Liver (tissue), 9 donors: Measurements from ENCODE around the gene MKRN2. TPM values are rescaled to one million over a fixed set of nuclear protein-coding genes. Genes with fewer than 3 reads are reported as not detected.
A peak's percentile ranks its signal among the peaks of the same experiment; 100 is the strongest.

Source experiments
- DNase-seq: peaks from one replicate; pipeline ENCODE4 v3.0.0-alpha.2; 2017; ENCODE audit warnings: low spot score
- H3K27ac ChIP-seq, 2 donors: one replicate each; pipeline ENCODE4 v1.7.0; 2013; ENCODE audit warnings: inconsistent platforms in 2 of 2, low read length in 2 of 2, control low read depth in 1 of 2, low read depth in 1 of 2, mild to moderate bottlenecking in 1 of 2
- H3K27me3 ChIP-seq, 4 donors: one replicate each; pipeline versions ENCODE4 v1.6.1 to v1.7.0; 2013; ENCODE audit warnings: low read length in 3 of 4, inconsistent platforms in 1 of 4, mild to moderate bottlenecking in 1 of 4, moderate library complexity in 1 of 4; ENCODE audit not compliant: control insufficient read depth in 4 of 4, insufficient read depth in 4 of 4
- H3K36me3 ChIP-seq, 4 donors: one replicate each; pipeline versions ENCODE4 v1.6.1 to v1.7.0; 2013; ENCODE audit warnings: low read length in 3 of 4, mild to moderate bottlenecking in 3 of 4, low read depth in 1 of 4, moderate library complexity in 1 of 4; ENCODE audit not compliant: control insufficient read depth in 4 of 4, insufficient read depth in 3 of 4
- H3K4me1 ChIP-seq, 4 donors: one replicate each; pipeline versions ENCODE4 v1.6.1 to v1.7.0; 2013; ENCODE audit warnings: low read length in 3 of 4, mild to moderate bottlenecking in 3 of 4, moderate library complexity in 1 of 4; ENCODE audit not compliant: control insufficient read depth in 4 of 4, insufficient read depth in 4 of 4
- H3K4me3 ChIP-seq, 3 donors: one replicate each; pipeline versions ENCODE4 v1.6.1 to v1.7.0; 2013; ENCODE audit warnings: low read length in 3 of 3, control low read depth in 1 of 3, low read depth in 1 of 3, mild to moderate bottlenecking in 1 of 3
- H3K9ac ChIP-seq, 2 donors: one replicate each; pipeline ENCODE4 v1.7.0; 2013; ENCODE audit warnings: low read length in 2 of 2, mild to moderate bottlenecking in 2 of 2, moderate library complexity in 2 of 2, control low read depth in 1 of 2, low read depth in 1 of 2
- H3K9me3 ChIP-seq, 4 donors: one replicate each; pipeline versions ENCODE4 v1.6.1 to v1.7.0; 2013; ENCODE audit warnings: low read length in 3 of 4; ENCODE audit not compliant: control insufficient read depth in 4 of 4
- EGR1 ChIP-seq, 2 donors: IDR thresholded peaks; 2 replicates each; pipeline ENCODE4 v1.6.1; 2016 to 2018; ENCODE audit warnings: antibody characterized with exemption in 2 of 2, low read depth in 2 of 2
- FOXA2 ChIP-seq: IDR thresholded peaks from 2 replicates; pipeline ENCODE4 v1.6.1; 2016; ENCODE audit warnings: antibody characterized with exemption
- GABPA ChIP-seq, 2 donors: IDR thresholded peaks in 1 of 2; conservative IDR thresholded peaks in 1 of 2; 2 replicates each; pipeline ENCODE4 v1.6.1; 2016; ENCODE audit warnings: antibody characterized with exemption in 2 of 2, mild to moderate bottlenecking in 1 of 2, moderate library complexity in 1 of 2
- HNF4G ChIP-seq: IDR thresholded peaks from 2 replicates; pipeline ENCODE4 v1.6.1; 2016; ENCODE audit warnings: antibody characterized with exemption
- JUND ChIP-seq, 2 donors: IDR thresholded peaks; 2 replicates each; pipeline ENCODE4 v1.6.1; 2016; ENCODE audit warnings: antibody characterized with exemption in 2 of 2
- MAX ChIP-seq: IDR thresholded peaks from 2 replicates; pipeline ENCODE4 v1.6.1; 2016; ENCODE audit warnings: antibody characterized with exemption
- NR2F2 ChIP-seq: IDR thresholded peaks from 2 replicates; pipeline ENCODE4 v1.6.1; 2016; ENCODE audit warnings: antibody characterized with exemption
- SP1 ChIP-seq: IDR thresholded peaks from 2 replicates; pipeline ENCODE4 v1.6.1; 2018; ENCODE audit warnings: antibody characterized with exemption, mild to moderate bottlenecking
- TAF1 ChIP-seq: conservative IDR thresholded peaks from 2 replicates; pipeline ENCODE4 v1.6.1; 2016; ENCODE audit warnings: antibody characterized with exemption, mild to moderate bottlenecking
- YY1 ChIP-seq: IDR thresholded peaks from 2 replicates; pipeline ENCODE4 v1.6.1; 2016; ENCODE audit warnings: antibody characterized with exemption, mild to moderate bottlenecking
- ZBTB33 ChIP-seq: IDR thresholded peaks from 2 replicates; pipeline ENCODE4 v1.6.1; 2016; ENCODE audit warnings: antibody characterized with exemption
- WGBS: extraction: QIAGEN DNeasy Blood & Tissue Kit; methylation state at CpG from one replicate; pipeline ENCODE4 v1.1.7; 2013; 5-methylcytosine and 5-hydroxymethylcytosine counted together
- polyA plus RNA-seq, 2 donors: library from polyadenylated mRNA; stranded (reverse) in 1 of 2; unstranded in 1 of 2; fragments of 200-250 nt in 1 of 2; fragments of >200 nt in 1 of 2; fragmentation: Nextera tagmentation in 1 of 2; extraction: Ambion mirVana in 1 of 2; gene quantifications; one replicate each; pipeline versions ENCODE4 v1.2.1 to v1.2.3, GENCODE V29; 2013 to 2015
- total RNA-seq, 2 donors: library from RNA; depleted of rRNA; stranded (reverse); fragments of >200 nt; gene quantifications; one replicate each; pipeline ENCODE4 v1.2.3, GENCODE V29; 2014
- TF ChIP-seq, protein P1 (sequence below): IDR thresholded peaks from 2 replicates; pipeline ENCODE4 v1.6.1; 2016; ENCODE audit warnings: antibody characterized with exemption, mild to moderate bottlenecking
- TF ChIP-seq, protein P2 (sequence below): fragments of 150-350 bp; IDR thresholded peaks from 2 replicates; pipeline ENCODE4 v1.5.1; 2017; ENCODE audit warnings: improper control_type of control experiment, low read depth, low read length; ENCODE audit not compliant: missing input control
- donor health status: healthy.
- donor health status: healthy.
- donor health status: healthy.
- donor health status: healthy.
- donor health status: healthy.

The MKRN2 gene
- total and polyA plus RNA-seq, 4 donors: 6.1 to 17.3 (median 11.7) TPM

- Histone ChIP-seq H3K9me3 (no peaks in the 10 kb centered on the region), H3K27me3 (peaks cover 0 to 2% (median 0%) of the 10 kb centered on the region in 4 donors), H3K4me3 (peak overlapping the region; percentile 86 to 99 (median 93)), H3K27ac (peak overlapping the region; percentile 97 to 100), H3K9ac (peak overlapping the region; percentile 51 to 76), H3K36me3 (no peaks in the 10 kb centered on the region), H3K4me1 (peaks cover 0 to 39% (median 26%) of the 10 kb centered on the region in 4 donors)
- TF ChIP-seq SP1 (no peak), JUND (IDR thresholded peaks at IDR 0.05) (no peak), FOXA2 (no peak), EGR1 (IDR thresholded peaks at IDR 0.05; ENCODE audit: low read depth in 2 of 2) (no peak), MAX (no peak), HNF4G (no peak), ZBTB33 (no peak), TAF1 (no peak), NR2F2 (no peak), GABPA (IDR thresholded peaks at IDR 0.05 in 1 of 2, conservative IDR thresholded peaks at IDR 0.05 in 1 of 2) (no peak)
- TF ChIP-seq, protein P1, sequence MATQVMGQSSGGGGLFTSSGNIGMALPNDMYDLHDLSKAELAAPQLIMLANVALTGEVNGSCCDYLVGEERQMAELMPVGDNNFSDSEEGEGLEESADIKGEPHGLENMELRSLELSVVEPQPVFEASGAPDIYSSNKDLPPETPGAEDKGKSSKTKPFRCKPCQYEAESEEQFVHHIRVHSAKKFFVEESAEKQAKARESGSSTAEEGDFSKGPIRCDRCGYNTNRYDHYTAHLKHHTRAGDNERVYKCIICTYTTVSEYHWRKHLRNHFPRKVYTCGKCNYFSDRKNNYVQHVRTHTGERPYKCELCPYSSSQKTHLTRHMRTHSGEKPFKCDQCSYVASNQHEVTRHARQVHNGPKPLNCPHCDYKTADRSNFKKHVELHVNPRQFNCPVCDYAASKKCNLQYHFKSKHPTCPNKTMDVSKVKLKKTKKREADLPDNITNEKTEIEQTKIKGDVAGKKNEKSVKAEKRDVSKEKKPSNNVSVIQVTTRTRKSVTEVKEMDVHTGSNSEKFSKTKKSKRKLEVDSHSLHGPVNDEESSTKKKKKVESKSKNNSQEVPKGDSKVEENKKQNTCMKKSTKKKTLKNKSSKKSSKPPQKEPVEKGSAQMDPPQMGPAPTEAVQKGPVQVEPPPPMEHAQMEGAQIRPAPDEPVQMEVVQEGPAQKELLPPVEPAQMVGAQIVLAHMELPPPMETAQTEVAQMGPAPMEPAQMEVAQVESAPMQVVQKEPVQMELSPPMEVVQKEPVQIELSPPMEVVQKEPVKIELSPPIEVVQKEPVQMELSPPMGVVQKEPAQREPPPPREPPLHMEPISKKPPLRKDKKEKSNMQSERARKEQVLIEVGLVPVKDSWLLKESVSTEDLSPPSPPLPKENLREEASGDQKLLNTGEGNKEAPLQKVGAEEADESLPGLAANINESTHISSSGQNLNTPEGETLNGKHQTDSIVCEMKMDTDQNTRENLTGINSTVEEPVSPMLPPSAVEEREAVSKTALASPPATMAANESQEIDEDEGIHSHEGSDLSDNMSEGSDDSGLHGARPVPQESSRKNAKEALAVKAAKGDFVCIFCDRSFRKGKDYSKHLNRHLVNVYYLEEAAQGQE: no peak
- TF ChIP-seq, protein P2, sequence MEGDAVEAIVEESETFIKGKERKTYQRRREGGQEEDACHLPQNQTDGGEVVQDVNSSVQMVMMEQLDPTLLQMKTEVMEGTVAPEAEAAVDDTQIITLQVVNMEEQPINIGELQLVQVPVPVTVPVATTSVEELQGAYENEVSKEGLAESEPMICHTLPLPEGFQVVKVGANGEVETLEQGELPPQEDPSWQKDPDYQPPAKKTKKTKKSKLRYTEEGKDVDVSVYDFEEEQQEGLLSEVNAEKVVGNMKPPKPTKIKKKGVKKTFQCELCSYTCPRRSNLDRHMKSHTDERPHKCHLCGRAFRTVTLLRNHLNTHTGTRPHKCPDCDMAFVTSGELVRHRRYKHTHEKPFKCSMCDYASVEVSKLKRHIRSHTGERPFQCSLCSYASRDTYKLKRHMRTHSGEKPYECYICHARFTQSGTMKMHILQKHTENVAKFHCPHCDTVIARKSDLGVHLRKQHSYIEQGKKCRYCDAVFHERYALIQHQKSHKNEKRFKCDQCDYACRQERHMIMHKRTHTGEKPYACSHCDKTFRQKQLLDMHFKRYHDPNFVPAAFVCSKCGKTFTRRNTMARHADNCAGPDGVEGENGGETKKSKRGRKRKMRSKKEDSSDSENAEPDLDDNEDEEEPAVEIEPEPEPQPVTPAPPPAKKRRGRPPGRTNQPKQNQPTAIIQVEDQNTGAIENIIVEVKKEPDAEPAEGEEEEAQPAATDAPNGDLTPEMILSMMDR: no peak
- 3% methylated on average over 8 of the region's 8 CpGs for WGBS
- DNase-seq: no peak
These were observed 585 bp upstream of the MKRN2 start for GRCh38 chr3:12556314-12556689.

GRCh38 chr3:12557473-12558100, 700 bp downstream of the MKRN2 start:
- no peak for DNase-seq
- Histone ChIP-seq H3K27ac (peak overlapping the region; percentile 97 to 100), H3K9ac (peak overlapping the region; percentile 76 to 98), H3K4me3 (peak overlapping the region; percentile 86 to 99 (median 93)), H3K4me1 (peaks cover 0 to 39% (median 26%) of the 10 kb centered on the region in 4 donors), H3K36me3 (no peaks in the 10 kb centered on the region), H3K9me3 (no peaks in the 10 kb centered on the region), H3K27me3 (peaks cover 0 to 2% (median 0%) of the 10 kb centered on the region in 4 donors)
- TF ChIP-seq TAF1 (no peak), JUND (IDR thresholded peaks at IDR 0.05) (no peak), YY1 (peak; percentile 84), GABPA (IDR thresholded peaks at IDR 0.05 in 1 of 2, conservative IDR thresholded peaks at IDR 0.05 in 1 of 2) (no peak)
- under 1% methylated on average over 18 of the region's 18 CpGs for WGBS
